MM.1S (cell line): ENCODE measurements around the gene DHRS12.

Experiments used
- EZH2 ChIP-seq: fragments of 300-600 bp; sonication (generic); optimal IDR thresholded peaks from 2 replicates; pipeline ENCODE3; 2017; ENCODE audit warnings: low read depth, mild to moderate bottlenecking, antibody characterized with exemption, low read length, mixed read lengths
- TF ChIP-seq, protein P1 (sequence below): fragments of 300-600 bp; sonication (generic); IDR thresholded peaks from 2 replicates; pipeline ENCODE4 v1.5.1; 2016; ENCODE audit warnings: antibody characterized with exemption, low read length, mixed read lengths

DNA sequence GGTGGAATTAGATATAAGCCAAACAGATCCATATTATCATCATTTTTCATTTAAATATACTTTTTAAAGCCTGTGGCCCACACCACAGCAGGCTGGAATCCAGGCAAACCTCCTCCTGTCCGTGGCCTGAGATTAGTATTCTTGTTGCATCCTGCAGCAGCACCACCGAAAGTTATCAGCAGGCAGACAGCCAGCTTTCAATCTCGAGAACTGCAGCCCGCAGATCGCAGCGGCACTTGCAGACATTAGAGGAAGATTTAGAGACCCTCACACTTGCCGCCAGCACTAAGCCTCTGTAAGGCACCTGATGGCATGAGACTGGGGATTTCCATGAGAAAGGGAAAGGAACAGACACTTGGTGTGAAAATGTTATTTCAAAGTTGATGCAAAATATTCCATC, 7.4 kb downstream of the DHRS12 start:
- TF ChIP-seq, protein P1, sequence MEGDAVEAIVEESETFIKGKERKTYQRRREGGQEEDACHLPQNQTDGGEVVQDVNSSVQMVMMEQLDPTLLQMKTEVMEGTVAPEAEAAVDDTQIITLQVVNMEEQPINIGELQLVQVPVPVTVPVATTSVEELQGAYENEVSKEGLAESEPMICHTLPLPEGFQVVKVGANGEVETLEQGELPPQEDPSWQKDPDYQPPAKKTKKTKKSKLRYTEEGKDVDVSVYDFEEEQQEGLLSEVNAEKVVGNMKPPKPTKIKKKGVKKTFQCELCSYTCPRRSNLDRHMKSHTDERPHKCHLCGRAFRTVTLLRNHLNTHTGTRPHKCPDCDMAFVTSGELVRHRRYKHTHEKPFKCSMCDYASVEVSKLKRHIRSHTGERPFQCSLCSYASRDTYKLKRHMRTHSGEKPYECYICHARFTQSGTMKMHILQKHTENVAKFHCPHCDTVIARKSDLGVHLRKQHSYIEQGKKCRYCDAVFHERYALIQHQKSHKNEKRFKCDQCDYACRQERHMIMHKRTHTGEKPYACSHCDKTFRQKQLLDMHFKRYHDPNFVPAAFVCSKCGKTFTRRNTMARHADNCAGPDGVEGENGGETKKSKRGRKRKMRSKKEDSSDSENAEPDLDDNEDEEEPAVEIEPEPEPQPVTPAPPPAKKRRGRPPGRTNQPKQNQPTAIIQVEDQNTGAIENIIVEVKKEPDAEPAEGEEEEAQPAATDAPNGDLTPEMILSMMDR, result no peak
- no peak for TF ChIP-seq EZH2
